IMR-90 (cell line): Measurements from ENCODE around the gene SFTPD. TPM values are rescaled to one million over a fixed set of nuclear protein-coding genes. Genes with fewer than 3 reads are reported as not detected.

Experiments used
- ATAC-seq: fragments of 200-7000 bp; cut with Tn5 transposase; 2 replicates; pipeline ENCODE4 v1.9.1; 2020; ENCODE audit warnings: low read depth, mild to moderate bottlenecking, moderate library complexity
- BruUV-seq: library from RNA; stranded (reverse); fragments of 400-500 nt; replicated peaks from 2 replicates; lab custom pipeline; 2021; lab: Mats Ljungman, UMichigan
- CTCF ChIA-PET: fragments of 300-600 bp; formaldehyde crosslinking; extraction: SDS; loops from one replicate; lab custom pipeline; 2021; ENCODE audit warnings: antibody characterized with exemption; lab: Yijun Ruan, JAX
- POLR2A ChIA-PET: fragments of 300-600 bp; sonication (Branson Sonifier 250); formaldehyde crosslinking; loops from one replicate; lab custom pipeline; 2022; ENCODE audit warnings: antibody characterized with exemption; ENCODE audit not compliant: unreplicated experiment; lab: Charles Lee
- DNase-seq: peaks from one replicate; pipeline ENCODE4 v3.0.0; 2013
- H2AFZ ChIP-seq: replicated peaks from 2 replicates; pipeline ENCODE3; 2013; ENCODE audit warnings: low read length, mild to moderate bottlenecking; ENCODE audit not compliant: poor library complexity
- H2AK5ac ChIP-seq: 2 replicates; pipeline ENCODE4 v1.6.1; 2013; ENCODE audit warnings: low read depth, low read length, inconsistent platforms
- H2AK9ac ChIP-seq: replicated peaks from 2 replicates; pipeline ENCODE3; 2013; ENCODE audit warnings: mild to moderate bottlenecking, low read depth, low read length, moderate library complexity; ENCODE audit not compliant: poor library complexity
- H2BK120ac ChIP-seq: 2 replicates; pipeline ENCODE4 v1.6.1; 2013; ENCODE audit warnings: low read depth, low read length, inconsistent platforms
- H2BK15ac ChIP-seq: 3 replicates; pipeline ENCODE4 v1.6.1; 2013; ENCODE audit warnings: low read depth, low read length, inconsistent platforms
- H2BK20ac ChIP-seq: 2 replicates; pipeline ENCODE4 v1.6.1; 2013; ENCODE audit warnings: low read depth, mild to moderate bottlenecking, inconsistent platforms, low read length, moderate library complexity
- H2BK5ac ChIP-seq: 2 replicates; pipeline ENCODE4 v1.6.1; 2013; ENCODE audit warnings: mild to moderate bottlenecking, low read depth, low read length, inconsistent platforms; ENCODE audit not compliant: poor library complexity, severe bottlenecking
- H3K14ac ChIP-seq: replicated peaks from 2 replicates; pipeline ENCODE4 v1.6.1; 2013; ENCODE audit warnings: low read depth, low read length, inconsistent platforms
- H3K18ac ChIP-seq: 2 replicates; pipeline ENCODE4 v1.6.1; 2013; ENCODE audit warnings: low read depth, low read length, control low read depth
- H3K23ac ChIP-seq: 2 replicates; pipeline ENCODE4 v1.6.1; 2013; ENCODE audit warnings: low read depth, low read length, inconsistent platforms
- H3K27ac ChIP-seq: 2 replicates; pipeline ENCODE4 v1.5.1; 2013; ENCODE audit warnings: mild to moderate bottlenecking, control low read depth, low read length; ENCODE audit not compliant: insufficient read depth
- H3K27me3 ChIP-seq: 2 replicates; pipeline ENCODE4 v1.6.1; 2013; ENCODE audit warnings: low read length; ENCODE audit not compliant: control insufficient read depth, insufficient read depth
- H3K36me3 ChIP-seq: 2 replicates; pipeline ENCODE4 v1.6.1; 2013; ENCODE audit warnings: low read length, mixed read lengths; ENCODE audit not compliant: control insufficient read depth, insufficient read depth
- H3K4ac ChIP-seq: 2 replicates; pipeline ENCODE4 v1.6.1; 2013; ENCODE audit warnings: low read depth, low read length, inconsistent platforms
- H3K4me1 ChIP-seq: 2 replicates; pipeline ENCODE4 v1.6.1; 2013; ENCODE audit warnings: low read length, mixed read lengths; ENCODE audit not compliant: control insufficient read depth, insufficient read depth
- H3K4me2 ChIP-seq: 2 replicates; pipeline ENCODE4 v1.6.1; 2013; ENCODE audit warnings: low read depth, mild to moderate bottlenecking, control low read depth, low read length, moderate library complexity
- H3K4me3 ChIP-seq: 2 replicates; pipeline ENCODE4 v1.5.1; 2013; ENCODE audit warnings: low read depth, mild to moderate bottlenecking, control low read depth, low read length, moderate library complexity; ENCODE audit not compliant: insufficient read depth
- H3K56ac ChIP-seq: 2 replicates; pipeline ENCODE4 v1.6.1; 2013; ENCODE audit warnings: low read length, inconsistent platforms; ENCODE audit not compliant: insufficient read depth; ENCODE audit errors: extremely low read depth
- H3K79me1 ChIP-seq, 2 experiments: 2 replicates each; pipeline ENCODE4 v1.6.1; 2013; ENCODE audit warnings: low read length in 2 of 2, inconsistent platforms in 1 of 2, low read depth in 1 of 2
- H3K9ac ChIP-seq: 2 replicates; pipeline ENCODE4 v1.6.1; 2013; ENCODE audit warnings: low read depth, low read length, control low read depth
- H3K9me1 ChIP-seq: 2 replicates; pipeline ENCODE4 v1.6.1; 2013; ENCODE audit warnings: low read length, inconsistent platforms; ENCODE audit not compliant: insufficient read depth
- H3K9me3 ChIP-seq: 2 replicates; pipeline ENCODE4 v1.6.1; 2013; ENCODE audit warnings: low read length; ENCODE audit not compliant: control insufficient read depth, insufficient read depth
- H4K20me1 ChIP-seq: 2 replicates; pipeline ENCODE4 v1.6.1; 2013; ENCODE audit warnings: low read length, inconsistent platforms; ENCODE audit not compliant: insufficient read depth
- H4K5ac ChIP-seq: 2 replicates; pipeline ENCODE4 v1.6.1; 2013; ENCODE audit warnings: mild to moderate bottlenecking, low read depth, low read length, control low read depth
- H4K8ac ChIP-seq, 2 experiments: 2 replicates each; pipeline ENCODE4 v1.6.1; 2013; ENCODE audit warnings: low read depth in 2 of 2, low read length in 2 of 2, control low read depth in 1 of 2, inconsistent platforms in 1 of 2
- H4K91ac ChIP-seq: 2 replicates; pipeline ENCODE4 v1.6.1; 2013; ENCODE audit warnings: low read depth, low read length, inconsistent platforms; ENCODE audit not compliant: insufficient read depth
- BHLHE40 ChIP-seq: fragments of 150-350 bp; IDR thresholded peaks from 2 replicates; pipeline ENCODE4 v1.6.1; 2016; ENCODE audit warnings: mild to moderate bottlenecking, low read depth, low read length
- CEBPB ChIP-seq: IDR thresholded peaks from 2 replicates; pipeline ENCODE4 v1.6.1; 2012; ENCODE audit warnings: low read depth, low read length, improper control_type of control experiment
- CHD1 ChIP-seq: IDR thresholded peaks from 2 replicates; pipeline ENCODE4 v1.6.1; 2012; ENCODE audit warnings: low read depth, low read length, improper control_type of control experiment
- FOS ChIP-seq: fragments of 150-350 bp; IDR thresholded peaks from 2 replicates; pipeline ENCODE4 v1.6.1; 2016; ENCODE audit warnings: low read depth, low read length
- MAFK ChIP-seq: IDR thresholded peaks from 2 replicates; pipeline ENCODE4 v1.6.1; 2012; ENCODE audit warnings: low read depth, low read length, improper control_type of control experiment
- MXI1 ChIP-seq: IDR thresholded peaks from 2 replicates; pipeline ENCODE4 v1.6.1; 2012; ENCODE audit warnings: low read depth, mild to moderate bottlenecking, low read length, moderate library complexity, borderline replicate concordance
- NFE2L2 ChIP-seq: fragments of 150-350 bp; IDR thresholded peaks from 2 replicates; pipeline ENCODE4 v1.6.1; 2016; ENCODE audit warnings: low read depth, mild to moderate bottlenecking, low read length
- POLR2A ChIP-seq: IDR thresholded peaks from 2 replicates; pipeline ENCODE4 v1.6.1; 2012; ENCODE audit warnings: mild to moderate bottlenecking, low read depth, low read length
- RAD21 ChIP-seq: IDR thresholded peaks from 2 replicates; pipeline ENCODE4 v1.6.1; 2012; ENCODE audit warnings: low read length, improper control_type of control experiment
- SMC3 ChIP-seq: fragments of 150-350 bp; IDR thresholded peaks from 2 replicates; pipeline ENCODE4 v1.6.1; 2016; ENCODE audit warnings: low read depth, mild to moderate bottlenecking, antibody characterized with exemption, low read length, moderate library complexity
- WGBS, 2 experiments: methylation state at CpG; one replicate each; pipeline versions ENCODE4 v1.1.5 to v1.1.7; 2013; ENCODE audit warnings: missing lambda C conversion rate in 2 of 2; ENCODE audit not compliant: insufficient read length in 1 of 2; ENCODE audit errors: extremely low coverage in 2 of 2; 5-methylcytosine and 5-hydroxymethylcytosine counted together
- dilution Hi-C: fragments of 300-500 bp; cut with HindIII; formaldehyde crosslinking; loops from one replicate; pipeline ENCODE4 v1.14.3; 2018; ENCODE audit warnings: low sequenced_read_pairs; ENCODE audit not compliant: unreplicated experiment
- in situ Hi-C: fragments of 300-500 bp; cut with MboI; formaldehyde crosslinking; loops from 3 replicates; pipeline ENCODE4 v1.14.3; 2019; ENCODE audit warnings: low sequenced_read_pairs, inconsistent platforms, mixed read lengths
- intact Hi-C: fragments of 100-400 bp; cut with micrococcal nuclease; formaldehyde crosslinking; loops from 2 replicates; pipeline ENCODE4 v1.10.0; 2022
- polyA plus RNA-seq, 3 experiments: library from polyadenylated mRNA; depleted of rRNA; stranded (reverse); fragments of >200 nt; gene quantifications; 2 replicates each; pipeline ENCODE4 v1.2.3, GENCODE V29; 2012; ENCODE audit warnings: low replicate concordance in 1 of 3
- total RNA-seq: library from RNA; depleted of rRNA; stranded (reverse); fragments of >200 nt; gene quantifications from 2 replicates; pipeline ENCODE4 v1.2.3, GENCODE V29; 2012
- TF ChIP-seq, protein P1 (sequence below): fragments of 150-350 bp; IDR thresholded peaks from 2 replicates; pipeline ENCODE4 v1.6.1; 2017; ENCODE audit warnings: mild to moderate bottlenecking, antibody characterized with exemption, low read length, low read depth
- TF ChIP-seq, protein P2 (sequence below): fragments of 150-350 bp; IDR thresholded peaks from 2 replicates; pipeline ENCODE4 v1.6.1; 2016; ENCODE audit warnings: low read depth, mild to moderate bottlenecking, low read length, moderate library complexity, borderline replicate concordance

Gene SFTPD
- total and polyA plus RNA-seq, 2 of the 4 experiments (the other 2 are of a cell fraction), result not detected

DNA sequence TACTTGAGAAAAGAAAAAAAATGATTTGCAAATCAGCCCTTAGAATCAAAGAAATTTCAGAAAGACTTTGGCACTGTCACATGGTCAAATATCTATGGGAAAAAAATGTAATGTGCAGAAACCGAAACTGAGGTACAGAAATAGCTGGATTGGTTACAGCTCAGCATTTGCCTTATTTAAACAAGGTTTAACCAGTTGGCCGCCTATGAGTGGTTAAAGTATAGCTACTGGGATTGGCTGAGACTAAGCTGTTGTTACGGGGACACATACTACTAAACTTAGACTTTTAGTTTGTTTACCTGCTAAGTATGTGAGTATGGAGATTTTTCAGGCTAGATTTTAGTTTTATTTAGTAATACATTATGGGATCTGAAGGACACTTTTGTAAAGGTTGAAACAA is 38.6 kb downstream of the SFTPD start:
- Histone ChIP-seq H4K8ac (no peak overlapping the region), H3K56ac (no peak overlapping the region), H2AK9ac (no peak overlapping the region), H2AK5ac (no peak overlapping the region), H4K5ac (no peak overlapping the region), H2BK120ac (no peak overlapping the region), H3K4me2 (no peak overlapping the region), H3K4me1 (no peaks in the 10 kb centered on the region), H2BK5ac (no peak overlapping the region), H2AFZ (no peak overlapping the region), H3K4me3 (no peak overlapping the region), H3K27ac (no peak overlapping the region), H3K9me3 (no peaks in the 10 kb centered on the region), H3K23ac (no peak overlapping the region), H3K36me3 (peaks cover 1% of the 10 kb centered on the region; the same call in 1 of the 2 replicates), H3K9ac (no peak overlapping the region), H3K4ac (no peak overlapping the region), H3K18ac (no peak overlapping the region), H4K20me1 (no peaks in the 10 kb centered on the region), H2BK20ac (no peak overlapping the region), H3K79me1 (no peaks in the 10 kb centered on the region), H3K14ac (no peak overlapping the region), H3K9me1 (no peaks in the 10 kb centered on the region), H2BK15ac (no peak overlapping the region), H3K27me3 (no peaks in the 10 kb centered on the region), H4K91ac (no peak overlapping the region)
- ChIA-PET POLR2A (no interaction called here), CTCF (no interaction called here)
- intact Hi-C loops (loop anchor here (10.0 kb wide), 1 partner anchor 314 kb away; no protein-coding TSS in a partner anchor), dilution Hi-C loops (no loop called here), in situ Hi-C loops (no loop called here)
- WGBS, 2 experiments, result no CpG with 5 or more reads among the region's 3 CpGs
- TF ChIP-seq MAFK, result no peak
- TF ChIP-seq FOS, result no peak
- no peak for TF ChIP-seq NFE2L2
- TF ChIP-seq MXI1, result no peak
- TF ChIP-seq, protein P1, sequence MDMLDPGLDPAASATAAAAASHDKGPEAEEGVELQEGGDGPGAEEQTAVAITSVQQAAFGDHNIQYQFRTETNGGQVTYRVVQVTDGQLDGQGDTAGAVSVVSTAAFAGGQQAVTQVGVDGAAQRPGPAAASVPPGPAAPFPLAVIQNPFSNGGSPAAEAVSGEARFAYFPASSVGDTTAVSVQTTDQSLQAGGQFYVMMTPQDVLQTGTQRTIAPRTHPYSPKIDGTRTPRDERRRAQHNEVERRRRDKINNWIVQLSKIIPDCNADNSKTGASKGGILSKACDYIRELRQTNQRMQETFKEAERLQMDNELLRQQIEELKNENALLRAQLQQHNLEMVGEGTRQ, result no peak
- TF ChIP-seq, protein P2, sequence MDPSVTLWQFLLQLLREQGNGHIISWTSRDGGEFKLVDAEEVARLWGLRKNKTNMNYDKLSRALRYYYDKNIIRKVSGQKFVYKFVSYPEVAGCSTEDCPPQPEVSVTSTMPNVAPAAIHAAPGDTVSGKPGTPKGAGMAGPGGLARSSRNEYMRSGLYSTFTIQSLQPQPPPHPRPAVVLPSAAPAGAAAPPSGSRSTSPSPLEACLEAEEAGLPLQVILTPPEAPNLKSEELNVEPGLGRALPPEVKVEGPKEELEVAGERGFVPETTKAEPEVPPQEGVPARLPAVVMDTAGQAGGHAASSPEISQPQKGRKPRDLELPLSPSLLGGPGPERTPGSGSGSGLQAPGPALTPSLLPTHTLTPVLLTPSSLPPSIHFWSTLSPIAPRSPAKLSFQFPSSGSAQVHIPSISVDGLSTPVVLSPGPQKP, result no peak
- no peak for TF ChIP-seq CHD1
- TF ChIP-seq POLR2A, result no peak
- TF ChIP-seq CEBPB, result no peak
- TF ChIP-seq SMC3, result no peak
- TF ChIP-seq RAD21, result no peak
- TF ChIP-seq BHLHE40, result no peak
- DNase-seq, result no peak
- ATAC-seq, result no peak
- BruUV-seq, result no TSS peak
